Transverse colon (tissue), 4 donors: ENCODE results near the gene CTSA. TPM values are rescaled to one million over a fixed set of nuclear protein-coding genes. Genes with fewer than 3 reads are reported as not detected.

Source experiments
- DNase-seq: peaks from one replicate; pipeline ENCODE4 v3.0.0-alpha.2; 2019
- H3K27ac ChIP-seq, 4 donors: fragments of 200-600 bp; sonication (generic); 2 replicates each; pipeline ENCODE4 v1.5.1; 2016 to 2018; ENCODE audit warnings: inconsistent platforms in 4 of 4
- H3K27me3 ChIP-seq: fragments of 200-600 bp; sonication (generic); 2 replicates; pipeline ENCODE4 v1.5.1; 2017; ENCODE audit warnings: inconsistent platforms
- H3K36me3 ChIP-seq, 4 donors: fragments of 200-600 bp; sonication (generic); 2 replicates each; pipeline ENCODE4 v1.5.1; 2017 to 2019; ENCODE audit warnings: inconsistent platforms in 4 of 4
- H3K4me1 ChIP-seq, 4 donors: fragments of 200-600 bp; sonication (generic); 2 replicates each; pipeline ENCODE4 v1.5.1; 2017 to 2020; ENCODE audit warnings: inconsistent platforms in 4 of 4
- H3K4me3 ChIP-seq, 4 donors: fragments of 200-600 bp; sonication (generic); 1 replicate in 1 of 4; 2 replicates in 3 of 4; pipeline versions ENCODE4 v1.5.1 to v1.6.1; 2017 to 2019; ENCODE audit warnings: inconsistent platforms in 4 of 4
- H3K9me3 ChIP-seq, 2 donors: fragments of 200-600 bp; sonication (generic); 2 replicates each; pipeline ENCODE4 v1.5.1; 2017 to 2019; ENCODE audit warnings: inconsistent platforms in 2 of 2
- EP300 ChIP-seq: sonication (generic); formaldehyde crosslinking; IDR thresholded peaks from one replicate; pipeline ENCODE4 v1.6.1; 2017; ENCODE audit warnings: antibody characterized with exemption, low read depth
- POLR2A ChIP-seq: fragments of 450-650 bp; IDR thresholded peaks from one replicate; pipeline ENCODE4 v1.6.1; 2016; ENCODE audit warnings: antibody characterized with exemption, mild to moderate bottlenecking, moderate library complexity
- POLR2AphosphoS5 ChIP-seq, 3 donors: sonication (generic); formaldehyde crosslinking; IDR thresholded peaks; one replicate each; pipeline ENCODE4 v1.6.1; 2016; ENCODE audit warnings: antibody characterized with exemption in 3 of 3
- WGBS, 2 donors: methylation state at CpG; one replicate each; pipeline ENCODE4 v1.1.5; 2018; ENCODE audit warnings: low coverage in 1 of 2; 5-methylcytosine and 5-hydroxymethylcytosine counted together
- in situ Hi-C, 4 donors: fragments of 200-750 bp; cut with MboI; loops; one replicate each; pipeline versions ENCODE4 v1.15.0 to v1.15.1; 2017; ENCODE audit warnings: low sequenced_read_pairs in 3 of 4, low pct_ligation_motif_present in 1 of 4, low pct_unique_long_range_greater_than_20kb in 1 of 4
- intact Hi-C: fragments of 100-400 bp; cut with DNase I; formaldehyde crosslinking; loops from one replicate; pipeline ENCODE4 v1.15.1; 2023; ENCODE audit warnings: low total_unique reads
- total RNA-seq, 4 donors: library from RNA; depleted of rRNA; stranded (reverse); fragments of >200 nt; gene quantifications; one replicate each; pipeline ENCODE4 v1.1.0, GENCODE V29; 2016
- TF ChIP-seq, protein P1 (sequence below), 5 experiments: fragments of 200-600 bp in 3 of 5; fragments of 450-650 bp in 2 of 5; sonication (generic) in 3 of 5; IDR thresholded peaks; 1 replicate in 2 of 5; 2 replicates in 3 of 5; pipeline ENCODE4 v1.5.1; 2016 to 2017; ENCODE audit warnings: antibody characterized with exemption in 5 of 5, inconsistent platforms in 3 of 5, mild to moderate bottlenecking in 2 of 5, moderate library complexity in 1 of 5

CTSA gene
- total RNA-seq, 4 donors from 2014 or later: 197 to 971 (median 466) TPM

DNA sequence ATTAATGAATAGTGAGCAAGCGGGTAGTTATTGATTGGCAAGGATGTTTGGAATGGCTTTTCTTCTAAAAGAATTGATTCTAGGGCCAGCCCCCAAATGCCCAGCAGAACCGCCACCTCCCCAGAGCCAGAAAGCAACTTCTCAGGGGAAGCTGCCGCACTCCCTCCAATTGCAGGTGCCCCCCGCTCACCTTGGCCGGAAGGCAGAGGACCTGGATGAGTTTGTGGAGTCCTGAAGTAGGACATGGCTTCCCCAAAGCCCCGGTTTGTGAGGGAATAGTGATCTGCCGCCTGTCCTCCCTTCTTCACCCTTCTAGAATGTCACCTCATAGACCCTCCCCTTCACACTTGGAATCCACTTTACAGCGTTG lies 3.8 kb upstream of the CTSA start, which contains the start of gene SPATA25:
Gene SPATA25, minus strand, starts transcription at position 277 of the 370 bp plus-strand sequence. Its CDS starts 32 bp downstream, at position 245.
- TF ChIP-seq EP300 (no peak), POLR2AphosphoS5 (IDR thresholded peaks at IDR 0.05) (no peak), POLR2A (no peak)
- TF ChIP-seq, protein P1, sequence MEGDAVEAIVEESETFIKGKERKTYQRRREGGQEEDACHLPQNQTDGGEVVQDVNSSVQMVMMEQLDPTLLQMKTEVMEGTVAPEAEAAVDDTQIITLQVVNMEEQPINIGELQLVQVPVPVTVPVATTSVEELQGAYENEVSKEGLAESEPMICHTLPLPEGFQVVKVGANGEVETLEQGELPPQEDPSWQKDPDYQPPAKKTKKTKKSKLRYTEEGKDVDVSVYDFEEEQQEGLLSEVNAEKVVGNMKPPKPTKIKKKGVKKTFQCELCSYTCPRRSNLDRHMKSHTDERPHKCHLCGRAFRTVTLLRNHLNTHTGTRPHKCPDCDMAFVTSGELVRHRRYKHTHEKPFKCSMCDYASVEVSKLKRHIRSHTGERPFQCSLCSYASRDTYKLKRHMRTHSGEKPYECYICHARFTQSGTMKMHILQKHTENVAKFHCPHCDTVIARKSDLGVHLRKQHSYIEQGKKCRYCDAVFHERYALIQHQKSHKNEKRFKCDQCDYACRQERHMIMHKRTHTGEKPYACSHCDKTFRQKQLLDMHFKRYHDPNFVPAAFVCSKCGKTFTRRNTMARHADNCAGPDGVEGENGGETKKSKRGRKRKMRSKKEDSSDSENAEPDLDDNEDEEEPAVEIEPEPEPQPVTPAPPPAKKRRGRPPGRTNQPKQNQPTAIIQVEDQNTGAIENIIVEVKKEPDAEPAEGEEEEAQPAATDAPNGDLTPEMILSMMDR (IDR thresholded peaks at IDR 0.05): no peak
- no peak within 1 kb of the TSS for H3K4me3 ChIP-seq

GRCh38 chr20:45888681-45889080 lies 2.5 kb upstream of the CTSA start:
- no peak overlapping the region for H3K27ac ChIP-seq
- no peaks in the 10 kb centered on the region for H3K27me3 ChIP-seq
- no peaks in the 10 kb centered on the region for H3K9me3 ChIP-seq
- H3K36me3 ChIP-seq: peaks cover 0 to 1% (median 0%) of the 10 kb centered on the region in 4 donors
- H3K4me1 ChIP-seq: peaks cover 15 to 47% (median 35%) of the 10 kb centered on the region in 4 donors
- no peak overlapping the region for H3K4me3 ChIP-seq
- DNase-seq: no peak
- intact Hi-C loops: no loop called here
- WGBS, 2 donors: 90% methylated on average over 3 of the region's 3 CpGs; no CpG with 5 or more reads in 1 of the 2 donors
- in situ Hi-C loops: no loop called here
- no peak for TF ChIP-seq POLR2AphosphoS5 (IDR thresholded peaks at IDR 0.05)
- TF ChIP-seq, protein P1 (IDR thresholded peaks at IDR 0.05): no peak
- no peak for TF ChIP-seq POLR2A
- no peak for TF ChIP-seq EP300

More for the DNA sequence above, 3.8 kb upstream of the CTSA start, which contains the start of gene SPATA25:
- Histone ChIP-seq H3K27ac (no peak within 1 kb of the TSS), H3K9me3 (no peaks in the 10 kb centered on the region), H3K27me3 (no peaks in the 10 kb centered on the region), H3K4me1 (peaks cover 6 to 35% (median 22%) of the 10 kb centered on the region in 4 donors), H3K36me3 (peaks cover 0 to 7% (median 3%) of the 10 kb centered on the region in 4 donors)
- intact Hi-C loops (no loop called here), in situ Hi-C loops (no loop called here)
- no peak for DNase-seq
- 92% methylated on average over 8 of the region's 8 CpGs; no CpG with 5 or more reads in 1 of the 2 donors for WGBS, 2 donors

DNA sequence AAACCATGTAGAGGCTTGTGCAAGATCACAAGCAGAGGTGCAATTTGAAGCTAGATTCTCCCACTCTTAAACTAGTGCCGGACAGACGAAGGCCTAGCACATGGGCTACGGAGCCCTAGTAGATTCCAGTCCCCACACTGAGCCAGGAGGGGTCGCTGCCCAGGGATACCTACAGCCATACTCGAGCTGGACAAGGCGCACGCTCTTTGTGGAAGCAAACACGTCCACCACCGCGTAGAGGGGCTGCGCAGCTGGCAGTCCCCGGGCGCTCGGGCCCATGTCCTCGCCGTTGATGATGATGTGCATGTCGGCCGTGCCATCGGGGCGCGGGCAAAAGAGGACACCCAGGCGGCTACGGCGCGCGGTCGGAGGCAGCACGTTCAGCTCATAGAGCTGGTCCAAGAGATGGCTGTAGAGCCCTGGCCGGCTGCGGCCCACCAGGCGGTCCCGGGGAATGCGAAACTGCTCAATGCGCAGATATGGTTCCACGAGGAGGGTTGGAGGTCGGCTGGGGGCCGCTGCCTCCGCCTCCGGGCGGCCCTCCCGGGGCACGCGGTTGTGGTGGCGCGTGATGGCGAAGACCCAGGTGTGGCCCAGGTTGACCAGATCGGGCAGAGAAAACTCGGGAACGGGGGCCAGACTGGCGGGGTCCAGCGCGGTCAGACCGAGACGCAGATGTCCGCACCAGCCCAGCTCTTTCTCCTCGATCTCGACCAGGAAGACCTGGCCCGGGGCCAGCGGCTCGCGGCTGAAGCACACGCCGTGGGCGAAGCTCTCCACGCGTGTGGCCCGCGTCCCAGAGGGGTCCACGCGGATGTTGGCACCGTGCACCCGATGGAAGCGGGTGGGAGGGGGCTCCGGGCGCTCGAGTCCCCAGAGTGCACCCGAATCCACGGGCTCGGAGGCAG lies 804 bp upstream of the CTSA start:
- peak; percentile 85 for DNase-seq
- intact Hi-C loops (loop anchor here (1.0 to 10.0 kb wide), 2 partner anchors 81 to 96 kb away; partner anchors contain the start of genes DNTTIP1 and WFDC3), in situ Hi-C loops (no loop called here)
- Histone ChIP-seq H3K27ac (peak overlapping the region; percentile 87 to 90 (median 88)), H3K9me3 (no peaks in the 10 kb centered on the region), H3K4me3 (peak overlapping the region; percentile 70 to 84 (median 76)), H3K4me1 (peaks cover 15 to 41% (median 32%) of the 10 kb centered on the region in 4 donors), H3K36me3 (peaks cover 0 to 12% (median 2%) of the 10 kb centered on the region in 4 donors), H3K27me3 (no peaks in the 10 kb centered on the region)
- 5% methylated on average over 45 of the region's 79 CpGs; no CpG with 5 or more reads in 1 of the 2 donors for WGBS, 2 donors
- TF ChIP-seq POLR2A: no peak
- TF ChIP-seq POLR2AphosphoS5 (IDR thresholded peaks at IDR 0.05): peak in 2 of 3 donors; percentile 22 to 49
- TF ChIP-seq EP300: no peak
- TF ChIP-seq, protein P1 (IDR thresholded peaks at IDR 0.05): peak; percentile 57 to 74 (median 61)

GRCh38 chr20:45892049-45892825 lies 1.1 kb downstream of the CTSA start:
- peaks cover 0 to 26% (median 5%) of the 10 kb centered on the region in 4 donors for H3K36me3 ChIP-seq
- peaks cover 15 to 41% (median 32%) of the 10 kb centered on the region in 4 donors for H3K4me1 ChIP-seq
- in situ Hi-C loops (no loop called here), intact Hi-C loops (loop anchor here (10.0 kb wide), 1 partner anchor 97 kb away; the partner anchor contains the start of genes DNTTIP1 and WFDC3)
- peak overlapping the region; percentile 87 to 90 (median 88) for H3K27ac ChIP-seq
- 71 to 77% methylated on average over 3 to 9 of the region's 9 CpGs for WGBS, 2 donors
- H3K27me3 ChIP-seq: no peaks in the 10 kb centered on the region
- TF ChIP-seq POLR2A (no peak), EP300 (no peak), POLR2AphosphoS5 (IDR thresholded peaks at IDR 0.05) (no peak)
- TF ChIP-seq, protein P1 (IDR thresholded peaks at IDR 0.05): no peak
- H3K4me3 ChIP-seq: peak overlapping the region; percentile 70 to 84 (median 76)
- DNase-seq: peak; percentile 40
- H3K9me3 ChIP-seq: no peaks in the 10 kb centered on the region
